ENCODE measurements around the gene SMCO4. TPM values are rescaled to one million over a fixed set of nuclear protein-coding genes. Genes with fewer than 3 reads are reported as not detected.

The SMCO4 gene
- total and polyA plus RNA-seq, 2 of the 8 experiments (the other 6 are each of a cell fraction or from before 2014, with no cell fraction given): 33.2 to 53.9 TPM

GRCh38 chr11:93500759-93501158 is 42.4 kb downstream of the SMCO4 start:
- Histone ChIP-seq H3K27ac (ENCODE audit: low read depth, low read length) (no peak overlapping the region), H3K4ac (replicated peaks; ENCODE audit: insufficient read length, low read depth, low read length) (no peak overlapping the region), H3K4me2 (ENCODE audit: insufficient read depth in 1 of 2, low read depth in 2 of 2, low read length in 2 of 2) (no peak overlapping the region), H2BK12ac (ENCODE audit: low read depth, low read length) (no peak overlapping the region), H3K23ac (ENCODE audit: insufficient read length) (no peak overlapping the region), H3K36me3 (ENCODE audit: control insufficient read depth in 2 of 4, insufficient read depth in 4 of 4, low read length in 3 of 4) (peaks cover 0 to 3% (median 0%) of the 10 kb centered on the region in 4 experiments; a peak in 1 of 8 replicates), H3K23me2 (ENCODE audit: low read depth, low read length) (no peaks in the 10 kb centered on the region), H2AK5ac (ENCODE audit: low read depth, low read length) (no peak overlapping the region), H3K9ac (replicated peaks in 1 of 4; ENCODE audit: extremely low read depth in 1 of 4, low read depth in 3 of 4, low read length in 3 of 4) (no peak overlapping the region), H3K18ac (ENCODE audit: extremely low read depth, low read length) (no peak overlapping the region), H3K4me3 (ENCODE audit: extremely low read depth in 1 of 4, insufficient read depth in 2 of 4, low read depth in 3 of 4, low read length in 4 of 4) (no peak overlapping the region), H3K79me2 (ENCODE audit: control insufficient read depth in 1 of 2, insufficient read depth in 2 of 2, low read length in 2 of 2) (peaks cover 3 to 13% of the 10 kb centered on the region in 2 experiments; a peak in 1 of 4 replicates), H2BK15ac (ENCODE audit: low read length) (no peak overlapping the region), H3K27me3 (replicated peaks in 1 of 4; ENCODE audit: control insufficient read depth in 3 of 4, extremely low read depth in 1 of 4, insufficient read depth in 3 of 4, low read length in 3 of 4) (no peaks in the 10 kb centered on the region), H2BK5ac (ENCODE audit: low read depth, low read length) (no peak overlapping the region), H4K8ac (ENCODE audit: extremely low read depth, insufficient read depth, low read length) (no peak overlapping the region), H3K56ac (replicated peaks; ENCODE audit: insufficient read length, low read depth, low read length) (no peak overlapping the region), H2AFZ (ENCODE audit: low read length) (no peak overlapping the region), H2BK120ac (replicated peaks; ENCODE audit: low read depth, low read length) (no peak overlapping the region), H3K4me1 (replicated peaks in 1 of 4; ENCODE audit: control insufficient read depth in 3 of 4, insufficient read depth in 4 of 4, low read length in 3 of 4) (peaks cover 4 to 20% (median 15%) of the 10 kb centered on the region in 4 experiments), H3K79me1 (ENCODE audit: low read depth, low read length) (0 out of 2 replicates have a peak, but pooled peaks cover 3% of the 10 kb centered on the region), H4K5ac (ENCODE audit: insufficient read length, low read depth, low read length) (no peak overlapping the region), H4K91ac (replicated peaks; ENCODE audit: insufficient read length, low read length) (no peak overlapping the region), H3K14ac (ENCODE audit: insufficient read length) (no peak overlapping the region), H2BK20ac (ENCODE audit: low read length) (no peak overlapping the region), H3K9me3 (ENCODE audit: insufficient read depth in 2 of 2, low read depth in 1 of 2, low read length in 1 of 2) (no peaks in the 10 kb centered on the region), H4K20me1 (replicated peaks in 1 of 2; ENCODE audit: control insufficient read depth in 1 of 2, insufficient read depth in 2 of 2, low read length in 2 of 2) (peaks cover 0 to 2% of the 10 kb centered on the region in 2 experiments)
- ChIA-PET CTCF (ENCODE audit: partially characterized antibody) (interaction anchor here (1.7 kb wide), 1 partner anchor 21 kb away, joined by 4 read pairs; no protein-coding TSS in a partner anchor), POLR2A (ENCODE audit: partially characterized antibody) (interaction anchor here (0.8 to 1.3 kb wide), 3 partner anchors 14 to 36 kb away, joined by 3 read pairs; no protein-coding TSS in a partner anchor)
- 86% methylated on average over 5 of the region's 5 CpGs; no CpG with 5 or more reads in 1 of the 2 experiments for WGBS, 2 experiments (ENCODE audit: extremely low coverage in 1 of 2, insufficient coverage in 1 of 2, insufficient read length in 1 of 2, insufficient replicate concordance in 2 of 2, low coverage in 1 of 2, low lambda C conversion rate in 2 of 2, missing lambda C conversion rate in 1 of 2)
- DNase-seq (ENCODE audit: low read depth in 1 of 2, low spot score in 2 of 2) (no peak), FAIRE-seq (no peak)
- TF ChIP-seq SP2 (IDR thresholded peaks at IDR 0.05; ENCODE audit: low read length) (no peak), YY1 (IDR thresholded peaks at IDR 0.05; ENCODE audit: low read depth, low read length) (no peak), ATF3 (IDR thresholded peaks at IDR 0.05; ENCODE audit: insufficient read depth, low read depth, low read length) (no peak), BCL11A (IDR thresholded peaks at IDR 0.05; ENCODE audit: low read depth in 2 of 2, low read length in 2 of 2) (no peak), EP300 (IDR thresholded peaks at IDR 0.05; ENCODE audit: borderline replicate concordance in 1 of 2, low read depth in 2 of 2, low read length in 2 of 2) (no peak), FOSL1 (IDR thresholded peaks at IDR 0.05; ENCODE audit: insufficient read depth, low read depth, low read length) (no peak), CTCF (IDR thresholded peaks at IDR 0.05; ENCODE audit: control extremely low read depth in 1 of 3, insufficient read depth in 1 of 3, low read depth in 1 of 3, low read length in 3 of 3) (no peak), CBX5 (IDR thresholded peaks at IDR 0.05; ENCODE audit: low read depth, low read length) (no peak), ASH2L (IDR thresholded peaks at IDR 0.05; ENCODE audit: low read length) (no peak), RFX5 (IDR thresholded peaks at IDR 0.05; ENCODE audit: borderline replicate concordance, low read depth, low read length) (no peak)
